K562 (cell line): Measurements from ENCODE around the gene TMEM117. TPM values are rescaled to one million over a fixed set of nuclear protein-coding genes. Genes with fewer than 3 reads are reported as not detected.
"Not testable (repeated sequence)": the region's sequence is repeated elsewhere in the genome, so short reads cannot be mapped to it uniquely, and the experiment has no call there.

Experiments
- ATAC-seq: fragments of 200-7000 bp; cut with Tn5 transposase; 3 replicates; pipeline ENCODE4 v1.9.1; 2020; ENCODE audit warnings: moderate library complexity
- BruUV-seq: library from RNA; stranded (reverse); fragments of 400-500 nt; replicated peaks from 2 replicates; lab custom pipeline; 2021; lab: Mats Ljungman, UMichigan
- CTCF ChIA-PET: fragments of 300-600 bp; formaldehyde crosslinking; extraction: SDS; loops from one replicate; lab custom pipeline; 2021; ENCODE audit warnings: low intra/inter-chr PET ratio; lab: Yijun Ruan, JAX
- POLR2A ChIA-PET: fragments of 300-600, 350-650 bp; sonication (Branson Sonifier 250); formaldehyde crosslinking; extraction: SDS; loops from one replicate; lab custom pipeline; 2021; ENCODE audit warnings: antibody characterized with exemption, inconsistent platforms; lab: Yijun Ruan, JAX
- DNase-seq, 4 experiments: peaks; one replicate each; pipeline versions ENCODE4 v3.0.0 to v3.0.0-alpha.2; 2011 to 2018; ENCODE audit warnings: low spot score in 3 of 4, mixed read lengths in 3 of 4; ENCODE audit errors: extremely low read depth in 1 of 4
- FAIRE-seq: peaks from 2 replicates; lab custom pipeline; 2011; peaks lifted over from hg19 to GRCh38; lab: Jason Lieb, UNC
- H2AFZ ChIP-seq: 2 replicates; pipeline ENCODE4 v1.6.0; 2011; ENCODE audit warnings: low read depth, low read length, control low read depth, inconsistent platforms
- H3K27ac ChIP-seq: fragments of 200-600 bp; 3 replicates; pipeline ENCODE4 v1.8.0; 2011; ENCODE audit warnings: low read depth, mild to moderate bottlenecking, control low read depth, inconsistent platforms, low read length, moderate library complexity, mixed read lengths; ENCODE audit errors: extremely low read depth
- H3K27me3 ChIP-seq, 2 experiments: fragments of 300-600 bp in 1 of 2; 2 replicates in 1 of 2; 3 replicates in 1 of 2; pipeline versions ENCODE4 v1.6.0 to v1.8.0; 2011; ENCODE audit warnings: inconsistent platforms in 2 of 2, low read length in 2 of 2, mild to moderate bottlenecking in 1 of 2, mixed read lengths in 1 of 2, moderate library complexity in 1 of 2; ENCODE audit not compliant: control insufficient read depth in 2 of 2, insufficient read depth in 2 of 2
- H3K36me3 ChIP-seq: fragments of 300-600 bp; 3 replicates; pipeline ENCODE4 v1.8.0; 2011; ENCODE audit warnings: mild to moderate bottlenecking, low read length, inconsistent platforms; ENCODE audit not compliant: control insufficient read depth, insufficient read depth
- H3K4me1 ChIP-seq, 2 experiments: fragments of 200-600 bp in 1 of 2; replicated peaks in 1 of 2; 2 replicates in 1 of 2; 3 replicates in 1 of 2; pipeline versions ENCODE4 v1.5.1 to v1.8.0; 2011; ENCODE audit warnings: inconsistent platforms in 2 of 2, low read length in 2 of 2, mild to moderate bottlenecking in 1 of 2, mixed read lengths in 1 of 2, moderate library complexity in 1 of 2; ENCODE audit not compliant: control insufficient read depth in 2 of 2, insufficient read depth in 2 of 2
- H3K4me2 ChIP-seq: 2 replicates; pipeline ENCODE4 v1.6.1; 2011; ENCODE audit warnings: low read length, control low read depth, inconsistent platforms, mixed read lengths; ENCODE audit not compliant: insufficient read depth
- H3K4me3 ChIP-seq: fragments of 200-600 bp; sonication (generic), shearing (Covaris generic); 2 replicates; pipeline ENCODE4 v1.5.1; 2016; ENCODE audit warnings: control low read depth, inconsistent platforms
- H3K79me2 ChIP-seq: fragments of 200-600 bp; 3 replicates; pipeline ENCODE4 v1.8.0; 2011; ENCODE audit warnings: low read length, inconsistent platforms; ENCODE audit not compliant: control insufficient read depth, insufficient read depth
- H3K9ac ChIP-seq, 2 experiments: 2 replicates each; pipeline versions ENCODE4 v1.6.0 to v1.6.1; 2011; ENCODE audit warnings: low read depth in 2 of 2, low read length in 2 of 2, control low read depth in 1 of 2, inconsistent platforms in 1 of 2, mild to moderate bottlenecking in 1 of 2, mixed read lengths in 1 of 2; ENCODE audit not compliant: insufficient read depth in 1 of 2
- H3K9me1 ChIP-seq: one replicate; pipeline ENCODE4 v1.6.0; 2011; ENCODE audit warnings: inconsistent platforms, mild to moderate bottlenecking, low read length, moderate library complexity; ENCODE audit not compliant: control insufficient read depth, insufficient read depth
- H3K9me3 ChIP-seq: replicated peaks from 2 replicates; pipeline ENCODE4 v1.5.1; 2011; ENCODE audit warnings: low read depth, low read length, inconsistent platforms; ENCODE audit not compliant: control insufficient read depth, insufficient read depth
- H4K20me1 ChIP-seq: replicated peaks from 2 replicates; pipeline ENCODE4 v1.6.1; 2011; ENCODE audit warnings: low read length, inconsistent platforms, mixed read lengths; ENCODE audit not compliant: control insufficient read depth, insufficient read depth
- CEBPB ChIP-seq: fragments of 450-650 bp; IDR thresholded peaks from 2 replicates; pipeline ENCODE4 v1.6.1; 2016; ENCODE audit warnings: missing genetic modification characterization, missing compliant biosample characterization
- IRF2 ChIP-seq: sonication (generic); formaldehyde crosslinking; IDR thresholded peaks from 2 replicates; pipeline ENCODE4 v1.8.1; 2022; ENCODE audit warnings: mild to moderate bottlenecking, missing genetic modification reagents
- LCOR ChIP-seq: sonication (generic); formaldehyde crosslinking; IDR thresholded peaks from 2 replicates; pipeline ENCODE4 v1.8.0; 2022; ENCODE audit warnings: mild to moderate bottlenecking, missing genetic modification reagents
- MGA ChIP-seq: fragments of 450-650 bp; IDR thresholded peaks from 2 replicates; pipeline ENCODE4 v1.6.1; 2016; ENCODE audit warnings: mild to moderate bottlenecking, moderate library complexity
- RBFOX2 ChIP-seq: fragments of 200-400 bp; formaldehyde crosslinking; IDR thresholded peaks from 2 replicates; pipeline ENCODE4 v1.6.1; 2017; ENCODE audit warnings: low read depth, mild to moderate bottlenecking, low read length, moderate library complexity
- SNRNP70 ChIP-seq: fragments of 200-400 bp; formaldehyde crosslinking; optimal IDR thresholded peaks from 2 replicates; pipeline ENCODE3; 2017; ENCODE audit warnings: low read depth, low read length
- THAP7 ChIP-seq: fragments of 250-450 bp; sonication (Bioruptor Pico); IDR thresholded peaks from 2 replicates; pipeline ENCODE4 v1.5.0; 2021
- WGBS: fragments of 100-300 bp; shearing (Covaris generic); methylation state at CpG from one replicate; pipeline ENCODE4 v1.1.6; 2016; ENCODE audit warnings: low coverage, mixed read lengths; ENCODE audit not compliant: insufficient coverage; ENCODE audit errors: missing lambda C conversion rate; 5-methylcytosine and 5-hydroxymethylcytosine counted together
- in situ Hi-C: fragments of 300-500 bp; cut with MboI; formaldehyde crosslinking; loops from 4 replicates; pipeline ENCODE4 v1.15.0; 2018; ENCODE audit warnings: inconsistent platforms, mixed read lengths
- intact Hi-C: fragments of 100-400 bp; cut with micrococcal nuclease; formaldehyde crosslinking; loops from 2 replicates; pipeline ENCODE4 v1.14.2; 2022
- polyA plus RNA-seq, 8 experiments: library from polyadenylated mRNA; depleted of rRNA in 4 of 8; stranded (reverse) in 5 of 8; unstranded in 3 of 8; fragments of >200 nt; fragmentation: Nextera tagmentation in 2 of 8; fragmentation: Illumina TruSeq in 1 of 8; extraction: Ambion mirVana in 2 of 8; extraction: Trizol in 1 of 8; gene quantifications; 2 replicates each; pipeline versions ENCODE4 v1.2.1 to v1.2.3, GENCODE V29; 2011 to 2014; ENCODE audit warnings: inconsistent platforms in 1 of 8, missing spikeins in 1 of 8
- total RNA-seq, 7 experiments: library from RNA; depleted of rRNA in 6 of 7; stranded (reverse); fragments of >200 nt in 6 of 7; fragmentation: Illumina TruSeq in 2 of 7; extraction: Trizol in 2 of 7; gene quantifications; 2 replicates each; pipeline versions ENCODE4 v1.2.1 to v1.2.3, GENCODE V29; 2011 to 2021; ENCODE audit warnings: low replicate concordance in 1 of 7

TMEM117 gene
- total and polyA plus RNA-seq, 9 of the 15 experiments (the other 6 are each of a cell fraction or from before 2014, with no cell fraction given): 0.31 to 2.8 (median 1.0) TPM

- TF ChIP-seq MGA (no peak), IRF2 (CRISPR knock-in tag) (no peak), LCOR (CRISPR knock-in tag) (no peak), CEBPB (tag) (no peak), SNRNP70 (no peak), RBFOX2 (no peak), THAP7 (CRISPR knock-in tag) (no peak)
- TF ChIP-seq, all 486 proteins: peak for 0
These were observed 202.5 kb downstream of the TMEM117 start (continued) for GRCh38 chr12:44038411-44038810.

- H3K4me1 ChIP-seq, H3K79me2 ChIP-seq, in situ Hi-C loops, ATAC-seq, BruUV-seq, H4K20me1 ChIP-seq, H2AFZ ChIP-seq, DNase-seq, H3K36me3 ChIP-seq, H3K9me3 ChIP-seq, POLR2A ChIA-PET, H3K9me1 ChIP-seq, H3K4me2 ChIP-seq, FAIRE-seq, H3K4me3 ChIP-seq, H3K27ac ChIP-seq, CTCF ChIA-PET, H3K9ac ChIP-seq, intact Hi-C loops, H3K27me3 ChIP-seq: not testable (repeated sequence)
- 0% methylated on average over 2 of the region's 2 CpGs for WGBS
These were observed 208.6 kb downstream of the TMEM117 start for GRCh38 chr12:44044491-44044890.
